ENCODE measurements around the gene PLIN4.

The PLIN4 gene

GRCh38 chr19:4453232-4454179 is 64.8 kb downstream of the PLIN4 start:
- no peak overlapping the region for H3K4me3 Mint-ChIP-seq
- H3K27me3 Mint-ChIP-seq = no peaks in the 10 kb centered on the region
- peaks cover 12% of the 10 kb centered on the region for H3K4me1 Mint-ChIP-seq (ENCODE audit: low read depth)
- H3K9me3 Mint-ChIP-seq = no peaks in the 10 kb centered on the region
- H3K36me3 Mint-ChIP-seq (ENCODE audit: low read depth) = peaks cover 6% of the 10 kb centered on the region
- H3K27ac Mint-ChIP-seq = no peak overlapping the region

- no peak overlapping the region for H3K4me3 Mint-ChIP-seq
- no peaks in the 10 kb centered on the region for H3K27me3 Mint-ChIP-seq
- no peaks in the 10 kb centered on the region for H3K9me3 Mint-ChIP-seq
- H3K4me1 Mint-ChIP-seq (ENCODE audit: low read depth) = peaks cover 9% of the 10 kb centered on the region
- no peak overlapping the region for H3K27ac Mint-ChIP-seq
- peaks cover 8% of the 10 kb centered on the region for H3K36me3 Mint-ChIP-seq (ENCODE audit: low read depth)
These were observed 65.9 kb downstream of the PLIN4 start for GRCh38 chr19:4452230-4452990.
